Measurements from ENCODE around the gene OR6J1. TPM values are rescaled to one million over a fixed set of nuclear protein-coding genes. Genes with fewer than 3 reads are reported as not detected.
A peak's percentile ranks its signal among the peaks of the same experiment; 100 is the strongest.

The OR6J1 gene
- polyA plus RNA-seq, 1 of the 3 experiments (the other 2 are of a cell fraction), result not detected

DNA sequence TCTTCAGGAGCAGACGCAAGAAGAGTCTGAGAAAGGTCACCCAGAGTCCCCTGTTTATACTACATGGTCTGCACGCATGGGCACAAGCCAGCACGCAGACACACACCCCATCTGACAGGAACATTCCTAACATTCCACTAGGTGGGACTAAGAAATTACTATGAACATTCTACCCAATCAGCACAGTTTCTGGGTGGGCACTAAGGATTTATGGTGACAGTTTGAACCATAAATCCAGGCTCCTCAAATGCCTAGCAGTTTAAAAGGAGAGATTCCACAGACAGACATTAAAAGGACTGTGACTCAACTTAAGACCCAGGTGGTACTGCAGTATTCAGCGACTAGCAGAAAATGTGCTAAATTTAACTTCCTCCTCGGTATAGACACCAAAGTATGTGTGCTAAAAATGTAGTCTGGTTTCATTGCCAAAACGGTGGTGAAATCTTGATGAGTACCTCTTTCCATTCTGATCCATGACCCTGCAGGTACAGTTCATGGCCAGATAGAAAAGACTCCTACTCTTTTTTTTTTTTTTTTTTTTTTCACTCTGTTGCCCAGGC is 29.8 kb downstream of the OR6J1 start (continued):
- TF ChIP-seq MEF2A (IDR thresholded peaks at IDR 0.05; ENCODE audit: borderline replicate concordance, low read depth) (no peak), NRF1 (IDR thresholded peaks at IDR 0.05; ENCODE audit: low read depth, low read length) (no peak), MXI1 (IDR thresholded peaks at IDR 0.05; ENCODE audit: low read depth, low read length) (no peak), FOXM1 (IDR thresholded peaks at IDR 0.05; ENCODE audit: low read depth) (no peak), EP300 (IDR thresholded peaks at IDR 0.05; ENCODE audit: borderline replicate concordance in 1 of 2, low read depth in 1 of 2, low read length in 1 of 2) (peak in 1 of 2 experiments; percentile 30; a peak in 1 of 4 replicates), RCOR1 (IDR thresholded peaks at IDR 0.05; ENCODE audit: low read length) (no peak), NFIC (IDR thresholded peaks at IDR 0.05; ENCODE audit: borderline replicate concordance) (0 out of 2 replicates have a peak, but pooled peaks have one; percentile 8), RFX5 (IDR thresholded peaks at IDR 0.05; ENCODE audit: low read length) (no peak), CHD2 (IDR thresholded peaks at IDR 0.05; ENCODE audit: low read length, partially characterized antibody) (no peak), GATA2 (CRISPR knock-in tag; IDR thresholded peaks at IDR 0.05) (no peak), FOSL2 (IDR thresholded peaks at IDR 0.05; ENCODE audit: borderline replicate concordance, low read depth) (no peak), POLR2AphosphoS5 (IDR thresholded peaks at IDR 0.05; ENCODE audit: low read depth, low read length) (peak; percentile 20; the same call in 1 of the 2 replicates)

DNA sequence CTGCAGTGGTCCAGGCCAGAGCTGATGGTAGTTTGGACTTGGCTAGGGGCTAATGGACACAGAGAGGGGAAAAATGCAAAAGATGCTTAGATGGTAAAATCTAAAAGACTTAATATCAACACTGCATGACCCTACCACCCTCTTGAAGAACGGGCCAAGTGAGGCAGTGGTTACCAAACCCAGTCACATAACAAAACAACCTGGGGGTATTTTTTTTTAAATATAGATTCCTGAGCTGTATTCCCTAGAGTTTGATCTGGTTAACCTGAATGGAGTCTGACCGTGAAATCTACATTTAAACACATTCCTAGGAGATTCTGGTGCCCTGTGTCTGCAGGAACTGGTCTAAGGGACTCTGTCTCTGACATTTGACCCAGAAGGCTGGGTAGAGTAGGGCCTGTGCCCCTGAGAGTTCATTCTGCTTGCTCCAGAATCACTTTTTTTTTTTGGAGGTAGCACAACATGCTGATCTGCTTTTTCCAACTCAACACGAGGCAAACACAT is 30.4 kb downstream of the OR6J1 start:
- DNase-seq, result no peak
- ChIA-PET CTCF (interaction anchor here (1.2 to 1.4 kb wide), 2 partner anchors 12 to 43 kb away, joined by 3 to 4 read pairs; no protein-coding TSS in a partner anchor), POLR2A (no interaction called here)
- H3K36me3 ChIP-seq (replicated peaks in 1 of 2; ENCODE audit: control insufficient read depth in 1 of 2, insufficient read depth in 2 of 2, low read length in 1 of 2), result peaks cover 0 to 10% of the 10 kb centered on the region in 2 experiments
- H3K27me3 ChIP-seq (ENCODE audit: insufficient read depth), result no peaks in the 10 kb centered on the region
- H3K9ac ChIP-seq, result no peak overlapping the region
- H4K20me1 ChIP-seq (ENCODE audit: insufficient read depth), result no peaks in the 10 kb centered on the region
- H3K79me2 ChIP-seq (ENCODE audit: insufficient read depth), result no peaks in the 10 kb centered on the region
- no peak overlapping the region for H3K4me3 ChIP-seq (ENCODE audit: low read depth in 2 of 2, low read length in 1 of 2)
- H3K9me2 ChIP-seq, result no peaks in the 10 kb centered on the region
- H3K4me1 ChIP-seq (ENCODE audit: control insufficient read depth in 1 of 2, insufficient read depth in 2 of 2, low read depth in 1 of 2, low read length in 1 of 2), result peaks cover 0 to 9% of the 10 kb centered on the region in 2 experiments; a peak in 1 of 4 replicates
- H3K9me3 ChIP-seq, result no peaks in the 10 kb centered on the region
- peaks cover 7% of the 10 kb centered on the region for H3F3A ChIP-seq (replicated peaks; ENCODE audit: insufficient read depth)
- 0 out of 2 replicates have a peak overlapping the region, but pooled peaks have one; percentile 43 for H2AFZ ChIP-seq (ENCODE audit: low read depth)
- 0 out of 2 replicates have a peak overlapping the region, but pooled peaks have one; percentile 37 for H3K4me2 ChIP-seq
- H3K27ac ChIP-seq (ENCODE audit: low read depth in 2 of 2, low read length in 1 of 2), result no peak overlapping the region
- TF ChIP-seq POLR2AphosphoS5 (IDR thresholded peaks at IDR 0.05; ENCODE audit: low read depth, low read length) (no peak), FOXJ3 (CRISPR knock-in tag; IDR thresholded peaks at IDR 0.05) (no peak), RFX5 (IDR thresholded peaks at IDR 0.05; ENCODE audit: low read length) (no peak), TEAD4 (IDR thresholded peaks at IDR 0.05; ENCODE audit: borderline replicate concordance, insufficient read depth) (no peak), NRF1 (IDR thresholded peaks at IDR 0.05; ENCODE audit: low read depth, low read length) (no peak), GABPA (IDR thresholded peaks at IDR 0.05; ENCODE audit: low read depth) (no peak), TAF1 (IDR thresholded peaks at IDR 0.05; ENCODE audit: borderline replicate concordance, low read depth, low read length) (no peak), SMC3 (IDR thresholded peaks at IDR 0.05; ENCODE audit: low read depth, low read length) (no peak), YY1 (IDR thresholded peaks at IDR 0.05; ENCODE audit: low read depth) (no peak), ELF1 (IDR thresholded peaks at IDR 0.05) (no peak), MXI1 (IDR thresholded peaks at IDR 0.05; ENCODE audit: low read depth, low read length) (no peak)
- TF ChIP-seq, protein P1, sequence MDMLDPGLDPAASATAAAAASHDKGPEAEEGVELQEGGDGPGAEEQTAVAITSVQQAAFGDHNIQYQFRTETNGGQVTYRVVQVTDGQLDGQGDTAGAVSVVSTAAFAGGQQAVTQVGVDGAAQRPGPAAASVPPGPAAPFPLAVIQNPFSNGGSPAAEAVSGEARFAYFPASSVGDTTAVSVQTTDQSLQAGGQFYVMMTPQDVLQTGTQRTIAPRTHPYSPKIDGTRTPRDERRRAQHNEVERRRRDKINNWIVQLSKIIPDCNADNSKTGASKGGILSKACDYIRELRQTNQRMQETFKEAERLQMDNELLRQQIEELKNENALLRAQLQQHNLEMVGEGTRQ (IDR thresholded peaks at IDR 0.05; ENCODE audit: borderline replicate concordance, low read depth, low read length), result no peak
- TF ChIP-seq, protein P2, sequence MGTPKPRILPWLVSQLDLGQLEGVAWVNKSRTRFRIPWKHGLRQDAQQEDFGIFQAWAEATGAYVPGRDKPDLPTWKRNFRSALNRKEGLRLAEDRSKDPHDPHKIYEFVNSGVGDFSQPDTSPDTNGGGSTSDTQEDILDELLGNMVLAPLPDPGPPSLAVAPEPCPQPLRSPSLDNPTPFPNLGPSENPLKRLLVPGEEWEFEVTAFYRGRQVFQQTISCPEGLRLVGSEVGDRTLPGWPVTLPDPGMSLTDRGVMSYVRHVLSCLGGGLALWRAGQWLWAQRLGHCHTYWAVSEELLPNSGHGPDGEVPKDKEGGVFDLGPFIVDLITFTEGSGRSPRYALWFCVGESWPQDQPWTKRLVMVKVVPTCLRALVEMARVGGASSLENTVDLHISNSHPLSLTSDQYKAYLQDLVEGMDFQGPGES (IDR thresholded peaks at IDR 0.05; ENCODE audit: low read depth, low read length), result no peak
- TF ChIP-seq, protein P3, sequence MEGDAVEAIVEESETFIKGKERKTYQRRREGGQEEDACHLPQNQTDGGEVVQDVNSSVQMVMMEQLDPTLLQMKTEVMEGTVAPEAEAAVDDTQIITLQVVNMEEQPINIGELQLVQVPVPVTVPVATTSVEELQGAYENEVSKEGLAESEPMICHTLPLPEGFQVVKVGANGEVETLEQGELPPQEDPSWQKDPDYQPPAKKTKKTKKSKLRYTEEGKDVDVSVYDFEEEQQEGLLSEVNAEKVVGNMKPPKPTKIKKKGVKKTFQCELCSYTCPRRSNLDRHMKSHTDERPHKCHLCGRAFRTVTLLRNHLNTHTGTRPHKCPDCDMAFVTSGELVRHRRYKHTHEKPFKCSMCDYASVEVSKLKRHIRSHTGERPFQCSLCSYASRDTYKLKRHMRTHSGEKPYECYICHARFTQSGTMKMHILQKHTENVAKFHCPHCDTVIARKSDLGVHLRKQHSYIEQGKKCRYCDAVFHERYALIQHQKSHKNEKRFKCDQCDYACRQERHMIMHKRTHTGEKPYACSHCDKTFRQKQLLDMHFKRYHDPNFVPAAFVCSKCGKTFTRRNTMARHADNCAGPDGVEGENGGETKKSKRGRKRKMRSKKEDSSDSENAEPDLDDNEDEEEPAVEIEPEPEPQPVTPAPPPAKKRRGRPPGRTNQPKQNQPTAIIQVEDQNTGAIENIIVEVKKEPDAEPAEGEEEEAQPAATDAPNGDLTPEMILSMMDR (IDR thresholded peaks at IDR 0.05), result no peak
- TF ChIP-seq, protein P4, sequence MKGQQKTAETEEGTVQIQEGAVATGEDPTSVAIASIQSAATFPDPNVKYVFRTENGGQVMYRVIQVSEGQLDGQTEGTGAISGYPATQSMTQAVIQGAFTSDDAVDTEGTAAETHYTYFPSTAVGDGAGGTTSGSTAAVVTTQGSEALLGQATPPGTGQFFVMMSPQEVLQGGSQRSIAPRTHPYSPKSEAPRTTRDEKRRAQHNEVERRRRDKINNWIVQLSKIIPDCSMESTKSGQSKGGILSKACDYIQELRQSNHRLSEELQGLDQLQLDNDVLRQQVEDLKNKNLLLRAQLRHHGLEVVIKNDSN (IDR thresholded peaks at IDR 0.05; ENCODE audit: borderline replicate concordance, low read depth), result no peak
- TF ChIP-seq, protein P5, sequence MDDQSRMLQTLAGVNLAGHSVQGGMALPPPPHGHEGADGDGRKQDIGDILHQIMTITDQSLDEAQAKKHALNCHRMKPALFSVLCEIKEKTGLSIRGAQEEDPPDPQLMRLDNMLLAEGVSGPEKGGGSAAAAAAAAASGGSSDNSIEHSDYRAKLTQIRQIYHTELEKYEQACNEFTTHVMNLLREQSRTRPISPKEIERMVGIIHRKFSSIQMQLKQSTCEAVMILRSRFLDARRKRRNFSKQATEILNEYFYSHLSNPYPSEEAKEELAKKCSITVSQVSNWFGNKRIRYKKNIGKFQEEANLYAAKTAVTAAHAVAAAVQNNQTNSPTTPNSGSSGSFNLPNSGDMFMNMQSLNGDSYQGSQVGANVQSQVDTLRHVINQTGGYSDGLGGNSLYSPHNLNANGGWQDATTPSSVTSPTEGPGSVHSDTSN (IDR thresholded peaks at IDR 0.05), result no peak
- 29% methylated on average over 3 of the region's 3 CpGs for WGBS (ENCODE audit: low lambda C conversion rate)

Data from SK-N-SH (cell line).